GM23338 (cell line): ENCODE data around the gene BYSL. TPM values are rescaled to one million over a fixed set of nuclear protein-coding genes. Genes with fewer than 3 reads are reported as not detected.
A peak's percentile ranks its signal among the peaks of the same experiment; 100 is the strongest.

Experiments
- ATAC-seq: fragments of 200-7000 bp; cut with Tn5 transposase; 3 replicates; pipeline ENCODE4 v1.9.1; 2020
- DNase-seq: peaks from one replicate; pipeline ENCODE4 v3.0.0-alpha.2; 2015; ENCODE audit warnings: low spot score
- H2AFZ ChIP-seq: fragments of 200-600 bp; sonication (generic); 2 replicates; pipeline ENCODE4 v1.8.0; 2016; ENCODE audit warnings: antibody characterized with exemption, mild to moderate bottlenecking, moderate library complexity
- H3F3A ChIP-seq: fragments of 200-600 bp; sonication (generic); replicated peaks from 2 replicates; pipeline ENCODE4 v1.8.0; 2017; ENCODE audit warnings: antibody characterized with exemption, mixed run types, low read depth
- H3K27ac ChIP-seq: fragments of 200-600 bp; sonication (generic); 2 replicates; pipeline ENCODE4 v1.6.1; 2016; ENCODE audit warnings: low read depth
- H3K27me3 ChIP-seq: fragments of 200-600 bp; sonication (generic); 2 replicates; pipeline ENCODE4 v1.8.0; 2016; ENCODE audit warnings: mild to moderate bottlenecking, mixed run types, moderate library complexity; ENCODE audit not compliant: insufficient read depth
- H3K36me3 ChIP-seq: fragments of 200-600 bp; sonication (generic); 2 replicates; pipeline ENCODE4 v1.8.0; 2016; ENCODE audit warnings: mild to moderate bottlenecking; ENCODE audit not compliant: insufficient read depth
- H3K4me1 ChIP-seq: fragments of 200-600 bp; sonication (generic); 2 replicates; pipeline ENCODE4 v1.8.0; 2016; ENCODE audit warnings: mild to moderate bottlenecking, moderate library complexity; ENCODE audit not compliant: insufficient read depth
- H3K4me2 ChIP-seq: fragments of 200-600 bp; sonication (generic); 2 replicates; pipeline ENCODE4 v1.7.1; 2017; ENCODE audit warnings: mixed run types
- H3K4me3 ChIP-seq: fragments of 200-600 bp; sonication (generic); 2 replicates; pipeline ENCODE4 v1.6.1; 2016; ENCODE audit warnings: mixed run types
- H3K79me2 ChIP-seq: fragments of 200-600 bp; sonication (generic); replicated peaks from 2 replicates; pipeline ENCODE4 v1.8.0; 2017; ENCODE audit warnings: mild to moderate bottlenecking; ENCODE audit not compliant: insufficient read depth
- H3K9me2 ChIP-seq: fragments of 200-600 bp; sonication (generic); 2 replicates; pipeline ENCODE4 v1.8.0; 2017; ENCODE audit not compliant: insufficient read depth
- H4K20me1 ChIP-seq: fragments of 200-600 bp; sonication (generic); replicated peaks from 2 replicates; pipeline ENCODE4 v1.8.0; 2017; ENCODE audit warnings: mild to moderate bottlenecking; ENCODE audit not compliant: insufficient read depth
- H3K27ac Mint-ChIP-seq: 2 replicates; pipeline ENCODE4 v1.8.0; 2020; ENCODE audit warnings: inconsistent platforms, mild to moderate bottlenecking, moderate library complexity, mixed read lengths
- H3K27me3 Mint-ChIP-seq: 3 replicates; pipeline ENCODE4 v1.8.0; 2022; ENCODE audit warnings: low read depth, mild to moderate bottlenecking, moderate library complexity, mixed read lengths, inconsistent platforms; ENCODE audit not compliant: insufficient read depth, poor library complexity
- H3K36me3 Mint-ChIP-seq: 3 replicates; pipeline ENCODE4 v1.8.0; 2021; ENCODE audit warnings: low read depth, mild to moderate bottlenecking, inconsistent platforms, moderate library complexity, mixed read lengths
- H3K4me1 Mint-ChIP-seq: 3 replicates; pipeline ENCODE4 v1.8.0; 2020; ENCODE audit warnings: mild to moderate bottlenecking, inconsistent platforms, mixed read lengths
- H3K4me3 Mint-ChIP-seq: 3 replicates; pipeline ENCODE4 v1.8.0; 2021; ENCODE audit warnings: moderate library complexity, mild to moderate bottlenecking, inconsistent platforms, mixed read lengths
- H3K9me3 Mint-ChIP-seq: 3 replicates; pipeline ENCODE4 v1.8.0; 2020; ENCODE audit warnings: moderate library complexity, mild to moderate bottlenecking, inconsistent platforms, mixed read lengths
- CREB1 ChIP-seq: fragments of 250-450 bp; sonication (Bioruptor Pico); IDR thresholded peaks from 2 replicates; pipeline ENCODE4 v1.5.0; 2020; ENCODE audit warnings: low read depth, mild to moderate bottlenecking, moderate library complexity
- ETS1 ChIP-seq: IDR thresholded peaks from 2 replicates; pipeline ENCODE4 v1.6.1; 2016; ENCODE audit warnings: antibody characterized with exemption
- EZH2 ChIP-seq: fragments of 200-600 bp; sonication (generic); IDR thresholded peaks from one replicate; pipeline ENCODE4 v1.8.0; 2017; ENCODE audit warnings: antibody characterized with exemption, mild to moderate bottlenecking, low read depth; ENCODE audit not compliant: unreplicated experiment
- JUNB ChIP-seq: IDR thresholded peaks from one replicate; pipeline ENCODE4 v1.6.1; 2016; ENCODE audit warnings: antibody characterized with exemption; ENCODE audit not compliant: unreplicated experiment
- NANOG ChIP-seq: IDR thresholded peaks from 2 replicates; pipeline ENCODE4 v1.6.1; 2016; ENCODE audit warnings: antibody characterized with exemption, borderline replicate concordance
- POLR2AphosphoS5 ChIP-seq: IDR thresholded peaks from 2 replicates; pipeline ENCODE4 v1.6.1; 2016; ENCODE audit warnings: antibody characterized with exemption, low read depth
- ZNF114 ChIP-seq: fragments of 250-450 bp; sonication (Bioruptor Pico); IDR thresholded peaks from 2 replicates; pipeline ENCODE4 v1.5.0; 2020; ENCODE audit warnings: mild to moderate bottlenecking, moderate library complexity
- ZNF462 ChIP-seq: fragments of 250-450 bp; sonication (Bioruptor Pico); IDR thresholded peaks from 2 replicates; pipeline ENCODE4 v1.5.0; 2020; ENCODE audit warnings: mild to moderate bottlenecking, moderate library complexity
- polyA plus RNA-seq: library from polyadenylated mRNA; unstranded; fragments of >200 nt; fragmentation: Nextera tagmentation; extraction: Ambion mirVana; gene quantifications from 2 replicates; pipeline ENCODE4 v1.2.1, GENCODE V29; 2016
- total RNA-seq: library from RNA; depleted of rRNA; stranded (reverse); fragments of >200 nt; shearing (Covaris generic); gene quantifications from 2 replicates; pipeline ENCODE4 v1.2.3, GENCODE V29; 2014

Gene BYSL
- total and polyA plus RNA-seq, 2 experiments from 2014 or later = 33.7 to 35.3 TPM

- ATAC-seq (no peak), DNase-seq (peak; percentile 31)
- Mint-ChIP-seq H3K4me3 (peak overlapping the region; percentile 99), H3K27ac (peak overlapping the region; percentile 100), H3K27me3 (peaks cover 15% of the 10 kb centered on the region), H3K9me3 (no peaks in the 10 kb centered on the region), H3K4me1 (peaks cover 19% of the 10 kb centered on the region), H3K36me3 (peaks cover 43% of the 10 kb centered on the region)
- Histone ChIP-seq H3K79me2 (peaks cover 87% of the 10 kb centered on the region), H3F3A (peaks cover 9% of the 10 kb centered on the region), H3K27ac (no peak overlapping the region), H3K4me3 (peak overlapping the region; percentile 75), H4K20me1 (peaks cover 40% of the 10 kb centered on the region), H3K4me2 (peak overlapping the region; percentile 88), H3K27me3 (no peaks in the 10 kb centered on the region), H3K36me3 (peaks cover 17% of the 10 kb centered on the region), H3K4me1 (peaks cover 15% of the 10 kb centered on the region), H3K9me2 (no peaks in the 10 kb centered on the region), H2AFZ (no peak overlapping the region)
- no peak for TF ChIP-seq JUNB
- TF ChIP-seq ZNF462 (CRISPR knock-in tag) = no peak
- TF ChIP-seq ETS1 = no peak
- TF ChIP-seq NANOG = no peak
- no peak for TF ChIP-seq ZNF114
- no peak for TF ChIP-seq POLR2AphosphoS5
Measured at GRCh38 chr6:41922154-41922553, 855 bp downstream of the BYSL start.

- no peak overlapping the region for H2AFZ ChIP-seq
- Mint-ChIP-seq H3K9me3 (no peaks in the 10 kb centered on the region), H3K27ac (no peak overlapping the region), H3K4me3 (no peak overlapping the region), H3K27me3 (peaks cover 6% of the 10 kb centered on the region), H3K4me1 (peaks cover 11% of the 10 kb centered on the region), H3K36me3 (peaks cover 86% of the 10 kb centered on the region)
- peaks cover 61% of the 10 kb centered on the region for H3K36me3 ChIP-seq
- DNase-seq (no peak), ATAC-seq (no peak)
- no peak overlapping the region for H3K27ac ChIP-seq
- H3F3A ChIP-seq = 0 out of 2 replicates have a peak, but pooled peaks cover 15% of the 10 kb centered on the region
- H3K27me3 ChIP-seq = no peaks in the 10 kb centered on the region
- no peaks in the 10 kb centered on the region for H3K9me2 ChIP-seq
- peaks cover 62% of the 10 kb centered on the region for H3K79me2 ChIP-seq
- no peak overlapping the region for H3K4me3 ChIP-seq
- peaks cover 65% of the 10 kb centered on the region for H4K20me1 ChIP-seq
- peaks cover 7% of the 10 kb centered on the region for H3K4me1 ChIP-seq
- no peak overlapping the region for H3K4me2 ChIP-seq
- TF ChIP-seq CREB1 = no peak
- TF ChIP-seq EZH2 = no peak
- no peak for TF ChIP-seq JUNB
- no peak for TF ChIP-seq NANOG
Measured at GRCh38 chr6:41927253-41927652, 6.0 kb downstream of the BYSL start.
